ENCODE measurements around the gene ARMH4.
A peak's percentile ranks its signal among the peaks of the same experiment; 100 is the strongest.

- TF ChIP-seq CTCF (IDR thresholded peaks at IDR 0.05) (peak in 2 of 3 donors; percentile 36 to 44), POLR2A (IDR thresholded peaks at IDR 0.05) (peak; percentile 58)
These were observed at the start of gene ARMH4 for GRCh38 chr14:58152014-58152857.

Measured in ovary (tissue), 3 donors.